Measurements from ENCODE around the gene SLC38A4. TPM values are rescaled to one million over a fixed set of nuclear protein-coding genes. Genes with fewer than 3 reads are reported as not detected.

The SLC38A4 gene
- total RNA-seq, 1 experiment from 2014 or later = 0.03 TPM

GRCh38 chr12:46818642-46819041 lies 7.2 kb downstream of the SLC38A4 start:
- DNase-seq (ENCODE audit: low spot score) = no peak
- in situ Hi-C loops (cut with HindIII; ENCODE audit: low sequenced_read_pairs) = no loop called here

- in situ Hi-C loops (cut with HindIII; ENCODE audit: low sequenced_read_pairs) = no loop called here
- DNase-seq (ENCODE audit: low spot score) = no peak
Measured at GRCh38 chr12:46815809-46816208, 10.0 kb downstream of the SLC38A4 start.

GRCh38 chr12:46814143-46814542 lies 11.7 kb downstream of the SLC38A4 start:
- in situ Hi-C loops (cut with HindIII; ENCODE audit: low sequenced_read_pairs) = no loop called here
- no peak for DNase-seq (ENCODE audit: low spot score)

- no peak for DNase-seq (ENCODE audit: low spot score)
- in situ Hi-C loops (cut with HindIII; ENCODE audit: low sequenced_read_pairs) = no loop called here
Measured at GRCh38 chr12:46811185-46811584, 14.6 kb downstream of the SLC38A4 start.

GRCh38 chr12:46808955-46809697 lies 16.7 kb downstream of the SLC38A4 start:
- DNase-seq (ENCODE audit: low spot score) = no peak
- in situ Hi-C loops (cut with HindIII; ENCODE audit: low sequenced_read_pairs) = no loop called here

GRCh38 chr12:46808317-46808716 lies 17.5 kb downstream of the SLC38A4 start:
- in situ Hi-C loops (cut with HindIII; ENCODE audit: low sequenced_read_pairs) = no loop called here

GRCh38 chr12:46804054-46804453 lies 21.7 kb downstream of the SLC38A4 start:
- no peak for DNase-seq (ENCODE audit: low spot score)
- in situ Hi-C loops (cut with HindIII; ENCODE audit: low sequenced_read_pairs) = no loop called here

More at GRCh38 chr12:46808317-46808716, 17.5 kb downstream of the SLC38A4 start:
- DNase-seq (ENCODE audit: low spot score) = no peak

- in situ Hi-C loops (cut with HindIII; ENCODE audit: low sequenced_read_pairs) = no loop called here
Measured at GRCh38 chr12:46803517-46803916, 22.3 kb downstream of the SLC38A4 start.

GRCh38 chr12:46801293-46801692 lies 24.5 kb downstream of the SLC38A4 start:
- no peak for DNase-seq (ENCODE audit: low spot score)
- in situ Hi-C loops (cut with HindIII; ENCODE audit: low sequenced_read_pairs) = no loop called here

More at GRCh38 chr12:46803517-46803916, 22.3 kb downstream of the SLC38A4 start:
- DNase-seq (ENCODE audit: low spot score) = no peak

GRCh38 chr12:46800160-46800559 lies 25.6 kb downstream of the SLC38A4 start:
- in situ Hi-C loops (cut with HindIII; ENCODE audit: low sequenced_read_pairs) = no loop called here
- no peak for DNase-seq (ENCODE audit: low spot score)

GRCh38 chr12:46798648-46799047 lies 27.1 kb downstream of the SLC38A4 start:
- in situ Hi-C loops (cut with HindIII; ENCODE audit: low sequenced_read_pairs) = no loop called here
- no peak for DNase-seq (ENCODE audit: low spot score)

GRCh38 chr12:46798056-46798455 lies 27.7 kb downstream of the SLC38A4 start:
- in situ Hi-C loops (cut with HindIII; ENCODE audit: low sequenced_read_pairs) = no loop called here
- DNase-seq (ENCODE audit: low spot score) = no peak

GRCh38 chr12:46795988-46796387 lies 29.8 kb downstream of the SLC38A4 start:
- in situ Hi-C loops (cut with HindIII; ENCODE audit: low sequenced_read_pairs) = no loop called here
- DNase-seq (ENCODE audit: low spot score) = no peak

GRCh38 chr12:46794593-46795190 lies 31.1 kb downstream of the SLC38A4 start:
- DNase-seq (ENCODE audit: low spot score) = no peak

GRCh38 chr12:46792925-46793324 lies 32.9 kb downstream of the SLC38A4 start:
- no peak for DNase-seq (ENCODE audit: low spot score)
- in situ Hi-C loops (cut with HindIII; ENCODE audit: low sequenced_read_pairs) = no loop called here

More at GRCh38 chr12:46794593-46795190, 31.1 kb downstream of the SLC38A4 start:
- in situ Hi-C loops (cut with HindIII; ENCODE audit: low sequenced_read_pairs) = no loop called here

- DNase-seq (ENCODE audit: low spot score) = no peak
- in situ Hi-C loops (cut with HindIII; ENCODE audit: low sequenced_read_pairs) = no loop called here
Measured at GRCh38 chr12:46790066-46790465, 35.7 kb downstream of the SLC38A4 start.

- in situ Hi-C loops (cut with HindIII; ENCODE audit: low sequenced_read_pairs) = no loop called here
- DNase-seq (ENCODE audit: low spot score) = no peak
Measured at GRCh38 chr12:46788072-46788887, 37.5 kb downstream of the SLC38A4 start.

- in situ Hi-C loops (cut with HindIII; ENCODE audit: low sequenced_read_pairs) = no loop called here
Measured at GRCh38 chr12:46787496-46788055, 38.2 kb downstream of the SLC38A4 start.

GRCh38 chr12:46786774-46787173 lies 39.0 kb downstream of the SLC38A4 start:
- no peak for DNase-seq (ENCODE audit: low spot score)
- in situ Hi-C loops (cut with HindIII; ENCODE audit: low sequenced_read_pairs) = no loop called here

More at GRCh38 chr12:46787496-46788055, 38.2 kb downstream of the SLC38A4 start:
- no peak for DNase-seq (ENCODE audit: low spot score)

GRCh38 chr12:46785382-46785781 lies 40.4 kb downstream of the SLC38A4 start:
- DNase-seq (ENCODE audit: low spot score) = no peak
- in situ Hi-C loops (cut with HindIII; ENCODE audit: low sequenced_read_pairs) = no loop called here
